Cortex of kidney (tissue), 1 donor: ENCODE results near the gene STAT1.

Experiments
- DNase-seq: peaks from one replicate; lab custom pipeline; 2025; lab: John Stamatoyannopoulos, UW

Gene STAT1

GRCh38 chr2:191013932-191014652 lies at the start of gene STAT1:
Gene STAT1 (minus strand): TSS chr2:191014171. CDS start chr2:191010003, 4,168 bp downstream.
- DNase-seq, result peak; percentile 65

DNA sequence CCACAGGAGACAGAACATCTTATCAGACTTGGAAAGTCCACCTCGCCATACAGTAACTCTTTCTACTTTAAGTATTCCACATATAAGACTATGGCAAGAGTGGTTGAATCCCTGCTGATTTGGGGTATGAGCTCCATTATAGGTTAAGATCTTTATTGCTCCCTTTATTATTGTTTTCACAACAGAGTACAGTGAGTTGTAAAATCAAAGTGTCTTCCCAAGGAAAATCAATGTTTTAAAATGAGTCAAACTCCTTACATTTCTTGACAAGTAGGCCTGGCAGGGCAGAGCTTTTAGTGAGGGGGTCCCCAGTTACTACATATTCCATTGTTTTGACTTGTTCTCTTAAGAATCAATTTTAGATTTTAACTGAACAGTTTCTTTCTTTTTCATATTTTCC lies 49.6 kb upstream of the STAT1 start:
- DNase-seq, result no peak

DNA sequence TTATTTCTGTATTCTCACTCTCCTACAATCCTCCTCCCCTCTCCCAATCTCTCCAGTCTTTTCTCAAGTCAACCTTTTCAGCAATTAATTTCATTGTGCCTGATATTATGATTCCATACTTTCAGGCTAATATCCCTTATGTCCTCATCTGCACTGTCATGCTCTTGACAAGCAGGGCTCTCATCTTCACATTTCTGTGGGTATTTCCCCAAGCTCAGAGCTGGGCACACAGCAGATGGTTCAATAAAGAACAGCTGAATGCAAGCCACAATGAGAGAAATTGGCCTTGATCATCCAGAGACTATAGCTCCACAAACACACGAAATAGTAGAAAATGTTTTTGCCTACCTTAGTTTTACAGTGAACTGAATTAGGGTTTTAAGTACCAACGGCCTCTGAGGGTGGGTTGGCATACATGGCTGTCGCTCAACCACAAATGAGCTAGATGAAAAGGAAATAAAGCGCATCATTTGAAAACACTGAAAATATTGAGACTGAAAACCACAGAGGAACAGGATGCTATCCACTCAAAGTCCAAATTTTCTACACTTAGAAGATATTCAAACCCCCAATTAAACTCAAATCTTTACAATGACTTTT lies 47.5 kb upstream of the STAT1 start:
- no peak for DNase-seq

DNA sequence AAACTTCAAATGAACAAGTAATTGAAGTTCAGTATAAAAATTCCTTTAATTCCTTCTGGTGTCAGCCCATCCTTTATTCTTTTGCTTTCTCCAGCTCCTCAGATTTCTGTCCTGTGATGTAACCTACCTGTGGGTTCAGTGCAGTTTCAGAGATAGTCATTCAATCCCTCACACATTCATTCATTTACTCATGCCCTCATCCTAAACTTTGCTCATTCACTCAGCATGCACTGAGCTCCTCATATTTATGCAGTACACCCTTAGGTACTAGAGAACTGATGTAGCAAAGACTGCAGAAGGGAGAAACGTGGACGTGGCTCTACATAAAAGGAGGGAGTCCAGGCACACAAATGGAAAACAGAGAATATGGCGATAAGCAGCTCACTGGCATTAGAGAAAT lies 45.3 kb upstream of the STAT1 start:
- DNase-seq, result no peak

DNA sequence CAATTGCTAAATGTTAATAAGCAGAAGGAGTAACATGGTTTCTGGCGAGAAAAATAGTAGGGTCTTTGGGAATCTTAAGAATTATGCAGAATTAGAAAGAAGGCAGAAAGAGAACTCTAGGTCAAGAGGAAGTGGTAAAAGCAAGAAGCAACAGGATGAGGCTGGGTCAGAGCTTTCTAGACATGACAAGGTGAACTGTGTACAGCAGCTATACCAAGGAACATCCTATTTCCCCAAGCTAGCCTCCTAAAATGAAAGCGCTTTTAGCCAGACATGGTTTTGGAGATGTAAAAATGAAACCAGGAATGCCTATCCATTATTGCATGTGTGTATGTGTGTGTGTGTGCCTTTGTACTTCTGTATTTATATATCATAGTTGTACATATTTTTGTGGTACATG lies 42.3 kb upstream of the STAT1 start:
- DNase-seq, result no peak

GRCh38 chr2:191053256-191053655 lies 39.3 kb upstream of the STAT1 start:
- DNase-seq, result no peak

- DNase-seq, result no peak
These were observed 38.1 kb upstream of the STAT1 start for GRCh38 chr2:191051825-191052778.

- no peak for DNase-seq
These were observed 37.2 kb upstream of the STAT1 start for GRCh38 chr2:191051177-191051576.

GRCh38 chr2:191050640-191050987 lies 36.6 kb upstream of the STAT1 start:
- no peak for DNase-seq

GRCh38 chr2:191049728-191050639 lies 36.0 kb upstream of the STAT1 start:
- no peak for DNase-seq

- no peak for DNase-seq
These were observed 34.1 kb upstream of the STAT1 start for GRCh38 chr2:191048073-191048472.

DNA sequence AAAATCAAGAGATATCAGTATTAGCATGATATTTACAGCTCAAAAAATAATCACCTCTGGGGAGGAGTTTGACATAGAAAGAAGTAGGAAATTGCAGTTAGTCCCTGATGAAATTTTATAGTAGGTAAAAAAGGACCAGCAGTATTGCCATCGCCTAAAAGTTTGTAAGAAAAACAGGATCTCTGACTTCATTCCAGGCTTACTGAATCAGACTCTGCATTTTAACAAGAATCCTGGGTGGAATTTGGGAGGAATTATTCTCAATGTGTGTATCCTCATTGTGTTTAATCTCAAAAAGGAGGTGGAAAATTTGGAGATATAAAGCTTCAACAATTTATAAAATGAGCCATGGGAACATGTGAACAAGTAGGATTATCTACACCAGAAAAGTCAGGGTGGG lies 31.2 kb upstream of the STAT1 start:
- no peak for DNase-seq

- DNase-seq, result no peak
These were observed 29.5 kb upstream of the STAT1 start for GRCh38 chr2:191043438-191043837.

GRCh38 chr2:191041418-191042161 lies 27.6 kb upstream of the STAT1 start:
- DNase-seq, result no peak

- no peak for DNase-seq
These were observed 25.6 kb upstream of the STAT1 start for GRCh38 chr2:191039616-191040015.

DNA sequence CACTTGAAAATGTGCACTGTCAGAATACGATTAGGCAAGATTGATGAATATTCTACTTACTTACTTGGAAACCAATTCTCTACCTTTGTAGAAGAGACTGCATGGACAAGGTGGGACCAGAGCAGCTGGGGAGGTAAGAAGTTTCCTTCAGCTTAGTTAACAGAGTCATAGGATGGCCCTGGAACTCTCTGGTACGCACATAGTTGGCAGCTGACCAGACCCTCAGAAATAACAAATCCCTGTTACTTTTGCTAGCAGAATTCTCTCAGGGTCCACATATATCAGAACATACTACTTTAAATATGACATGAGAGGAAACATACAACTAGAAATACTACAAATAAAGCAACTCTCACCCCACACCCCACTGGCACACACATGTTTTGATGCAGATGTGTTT lies 24.8 kb upstream of the STAT1 start:
- DNase-seq, result no peak

GRCh38 chr2:191038241-191038725 lies 24.3 kb upstream of the STAT1 start:
- no peak for DNase-seq

DNA sequence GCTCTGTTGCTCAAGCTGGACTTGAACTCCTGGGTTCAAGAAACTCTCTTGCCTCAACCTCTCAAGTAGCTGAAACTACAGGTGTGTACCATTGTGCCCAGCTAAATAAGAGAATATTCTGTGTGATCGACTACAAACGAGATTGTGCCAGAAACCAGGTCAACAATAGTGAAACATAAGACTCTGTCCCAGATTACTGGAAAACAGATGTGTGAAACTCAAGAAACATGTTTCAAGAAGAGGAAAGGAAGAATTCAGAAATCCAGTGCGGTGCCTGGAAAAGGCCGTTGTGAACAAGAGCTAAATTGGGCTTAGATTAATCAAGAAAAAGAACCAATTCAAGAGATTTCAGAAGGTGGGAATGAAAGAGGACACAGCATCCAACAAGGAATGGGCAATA lies 23.4 kb upstream of the STAT1 start:
- no peak for DNase-seq

- DNase-seq, result no peak
These were observed 22.4 kb upstream of the STAT1 start for GRCh38 chr2:191036363-191036762.

GRCh38 chr2:191032588-191033429 lies 18.8 kb upstream of the STAT1 start:
- DNase-seq, result no peak
